ENCODE results near the gene APOBEC3C. TPM values are rescaled to one million over a fixed set of nuclear protein-coding genes. Genes with fewer than 3 reads are reported as not detected.
"Not testable (repeated sequence)": the region's sequence is repeated elsewhere in the genome, so short reads cannot be mapped to it uniquely, and the experiment has no call there.

The APOBEC3C gene
- total RNA-seq, 1 experiment from 2014 or later = 32.1 TPM

- Histone ChIP-seq H3K18ac (ENCODE audit: insufficient read length, low read depth, low read length) (no peak overlapping the region), H2BK20ac (ENCODE audit: low read depth, low read length, poor library complexity, severe bottlenecking) (no peak overlapping the region), H4K5ac (ENCODE audit: insufficient read length, low read depth, low read length) (no peak overlapping the region), H2BK5ac (ENCODE audit: insufficient read length, low read length) (no peak overlapping the region), H3K79me1 (ENCODE audit: insufficient read depth, low read depth, low read length, poor library complexity, severe bottlenecking) (no peaks in the 10 kb centered on the region), H3K23ac (ENCODE audit: insufficient read length, low read depth, low read length) (no peak overlapping the region), H2BK15ac (ENCODE audit: low read depth, low read length) (no peak overlapping the region), H4K20me1 (ENCODE audit: control insufficient read depth, insufficient read depth, insufficient read length) (no peaks in the 10 kb centered on the region), H2AK5ac (ENCODE audit: insufficient read length, low read length) (no peak overlapping the region), H3K9me3 (ENCODE audit: control insufficient read depth, low read depth, low read length) (no peaks in the 10 kb centered on the region), H2BK12ac (ENCODE audit: insufficient read length, low read depth, low read length) (no peak overlapping the region), H2BK120ac (ENCODE audit: low read depth, low read length, poor library complexity, severe bottlenecking) (no peak overlapping the region), H3K23me2 (ENCODE audit: insufficient read length, low read depth, low read length, poor library complexity, severe bottlenecking) (no peaks in the 10 kb centered on the region), H2AFZ (ENCODE audit: low read length) (no peak overlapping the region), H3K4me1 (ENCODE audit: insufficient read depth, low read length) (no peaks in the 10 kb centered on the region), H3K14ac (ENCODE audit: insufficient read depth, low read length) (no peak overlapping the region), H4K8ac (replicated peaks; ENCODE audit: insufficient read length, low read depth, low read length) (no peak overlapping the region), H3K79me2 (ENCODE audit: insufficient read depth, low read length) (no peaks in the 10 kb centered on the region), H3K56ac (ENCODE audit: insufficient read length, low read depth, low read length) (no peak overlapping the region), H3K27ac (ENCODE audit: insufficient read length, low read depth, low read length) (no peak overlapping the region), H3K4me2 (ENCODE audit: insufficient read depth, insufficient read length, low read length) (no peak overlapping the region), H3K27me3 (ENCODE audit: insufficient read depth, low read length) (no peaks in the 10 kb centered on the region), H3T11ph (ENCODE audit: low read length) (no peak overlapping the region), H4K91ac (ENCODE audit: insufficient read length, low read depth, low read length) (no peak overlapping the region), H3K9ac (ENCODE audit: extremely low read depth, insufficient read length, low read length) (no peak overlapping the region), H3K4ac (ENCODE audit: low read depth, low read length) (no peak overlapping the region)
- H3K9me3 Mint-ChIP-seq = peaks cover 27 to 31% of the 10 kb centered on the region in 2 experiments
- H3K27me3 Mint-ChIP-seq (ENCODE audit: low read depth) = peaks cover 12% of the 10 kb centered on the region
- no CpG with 5 or more reads among the region's 2 CpGs for WGBS (ENCODE audit: extremely low coverage, insufficient read length, low lambda C conversion rate)
- peaks cover 27 to 31% of the 10 kb centered on the region in 2 experiments for H3K4me1 Mint-ChIP-seq
- no peak overlapping the region for H3K4me3 Mint-ChIP-seq
- peaks cover 11 to 38% (median 34%) of the 10 kb centered on the region in 3 experiments; a peak in 6 of 7 replicates for H3K36me3 Mint-ChIP-seq (ENCODE audit: insufficient read depth in 1 of 3, low read depth in 3 of 3)
- no peak for DNase-seq
- TF ChIP-seq CTCF (conservative IDR thresholded peaks at IDR 0.05) = no peak
- H3K27ac Mint-ChIP-seq = no peak overlapping the region
Measured at GRCh38 chr22:38984224-38984623, 29.8 kb upstream of the APOBEC3C start.

GRCh38 chr22:38984784-38985757, 29.0 kb upstream of the APOBEC3C start:
- H3K9me3 Mint-ChIP-seq = peaks cover 27 to 31% of the 10 kb centered on the region in 2 experiments
- H2BK12ac ChIP-seq (ENCODE audit: insufficient read length, low read depth, low read length) = not testable (repeated sequence)

More at GRCh38 chr22:38984784-38985757, 29.0 kb upstream of the APOBEC3C start:
- not testable (repeated sequence) for H3T11ph ChIP-seq (ENCODE audit: low read length); H3K9ac ChIP-seq (ENCODE audit: extremely low read depth, insufficient read length, low read length); H3K27ac ChIP-seq (ENCODE audit: insufficient read length, low read depth, low read length); H2BK5ac ChIP-seq (ENCODE audit: insufficient read length, low read length); H4K91ac ChIP-seq (ENCODE audit: insufficient read length, low read depth, low read length); H3K56ac ChIP-seq (ENCODE audit: insufficient read length, low read depth, low read length); H3K23ac ChIP-seq (ENCODE audit: insufficient read length, low read depth, low read length); H3K79me2 ChIP-seq (ENCODE audit: insufficient read depth, low read length); H3K27me3 ChIP-seq (ENCODE audit: insufficient read depth, low read length); H4K5ac ChIP-seq (ENCODE audit: insufficient read length, low read depth, low read length); H3K4ac ChIP-seq (ENCODE audit: low read depth, low read length); H2BK20ac ChIP-seq (ENCODE audit: low read depth, low read length, poor library complexity, severe bottlenecking); H2BK15ac ChIP-seq (ENCODE audit: low read depth, low read length); H2BK120ac ChIP-seq (ENCODE audit: low read depth, low read length, poor library complexity, severe bottlenecking); H2AFZ ChIP-seq (ENCODE audit: low read length); H3K9me3 ChIP-seq (ENCODE audit: control insufficient read depth, low read depth, low read length); H2AK5ac ChIP-seq (ENCODE audit: insufficient read length, low read length); H4K20me1 ChIP-seq (ENCODE audit: control insufficient read depth, insufficient read depth, insufficient read length); H3K4me2 ChIP-seq (ENCODE audit: insufficient read depth, insufficient read length, low read length); H4K8ac ChIP-seq (replicated peaks; ENCODE audit: insufficient read length, low read depth, low read length); H3K4me3 Mint-ChIP-seq; H3K4me1 ChIP-seq (ENCODE audit: insufficient read depth, low read length); H3K79me1 ChIP-seq (ENCODE audit: insufficient read depth, low read depth, low read length, poor library complexity, severe bottlenecking); H3K23me2 ChIP-seq (ENCODE audit: insufficient read length, low read depth, low read length, poor library complexity, severe bottlenecking)
- Mint-ChIP-seq H3K36me3 (ENCODE audit: insufficient read depth in 1 of 3, low read depth in 3 of 3) (peaks cover 11 to 38% (median 34%) of the 10 kb centered on the region in 3 experiments; a peak in 6 of 7 replicates), H3K4me1 (peaks cover 27 to 31% of the 10 kb centered on the region in 2 experiments), H3K27ac (peak overlapping the region in 2 of 3 experiments; percentile 81 to 97; a peak in 3 of 7 replicates), H3K27me3 (ENCODE audit: low read depth) (peaks cover 12% of the 10 kb centered on the region)
- Histone ChIP-seq H3K14ac (ENCODE audit: insufficient read depth, low read length) (0 out of 2 replicates have a peak overlapping the region, but pooled peaks have one; percentile 74), H3K18ac (ENCODE audit: insufficient read length, low read depth, low read length) (peak overlapping the region; percentile 68)
- DNase-seq = peak; percentile 66
- no CpG with 5 or more reads among the region's 9 CpGs for WGBS (ENCODE audit: extremely low coverage, insufficient read length, low lambda C conversion rate)
